Activated CD8-positive, alpha-beta memory T cell treated with anti-CD3 and anti-CD28 coated beads for 36 hours (primary cell): ENCODE measurements around the gene KLHL7. TPM values are rescaled to one million over a fixed set of nuclear protein-coding genes. Genes with fewer than 3 reads are reported as not detected.
"Not testable (repeated sequence)": the region's sequence is repeated elsewhere in the genome, so short reads cannot be mapped to it uniquely, and the experiment has no call there.

Experiments used
- CTCF ChIA-PET: fragments of 350-600 bp; sonication (Branson Sonifier 250); formaldehyde crosslinking; loops from one replicate; lab custom pipeline; 2021; ENCODE audit warnings: antibody characterized with exemption; lab: Charles Lee
- POLR2A ChIA-PET: fragments of 350-600 bp; sonication (Branson Sonifier 250); formaldehyde crosslinking; loops from one replicate; lab custom pipeline; 2021; ENCODE audit warnings: antibody characterized with exemption; lab: Charles Lee
- total RNA-seq, 2 experiments: library from RNA; stranded (reverse); gene quantifications; one replicate each; pipeline ENCODE4 v1.2.3, GENCODE V29; 2021

KLHL7 gene
- total RNA-seq, 2 experiments from 2014 or later, result 19.3 to 19.5 TPM

GRCh38 chr7:23106057-23106822, 655 bp downstream of the KLHL7 start:
- ChIA-PET CTCF (interaction anchor here (0.6 to 1.4 kb wide), 7 partner anchors 10 to 283 kb away, joined by 3 to 7 read pairs (median 3); partner anchors contain the start of gene TOMM7), POLR2A (interaction anchor here (0.5 to 2.1 kb wide), 2 partner anchors 76 to 232 kb away, joined by 6 to 16 read pairs; partner anchors contain the start of gene NUP42)

GRCh38 chr7:23106823-23107663, 1.5 kb downstream of the KLHL7 start:
- CTCF ChIA-PET, result interaction anchor here (0.7 to 1.2 kb wide), 4 partner anchors 9 to 71 kb away, joined by 3 to 5 read pairs (median 4); no protein-coding TSS in a partner anchor
- POLR2A ChIA-PET, result interaction anchor here (2.1 kb wide), 1 partner anchor 75 kb away, joined by 16 read pairs; the partner anchor contains the start of gene NUP42

GRCh38 chr7:23107781-23108180, 2.2 kb downstream of the KLHL7 start:
- POLR2A ChIA-PET, result no interaction called here
- CTCF ChIA-PET, result no interaction called here

- ChIA-PET CTCF (no interaction called here), POLR2A (no interaction called here)
Observed at GRCh38 chr7:23108995-23109394, 3.4 kb downstream of the KLHL7 start.

GRCh38 chr7:23109470-23109869, 3.9 kb downstream of the KLHL7 start:
- ChIA-PET POLR2A (no interaction called here), CTCF (no interaction called here)

- CTCF ChIA-PET, result interaction anchor here (0.6 to 1.5 kb wide), 2 partner anchors 28 to 29 kb away, joined by 3 to 6 read pairs; no protein-coding TSS in a partner anchor
Observed at GRCh38 chr7:23114896-23115295, 9.3 kb downstream of the KLHL7 start.

GRCh38 chr7:23115991-23116390, 10.4 kb downstream of the KLHL7 start:
- POLR2A ChIA-PET, result no interaction called here
- CTCF ChIA-PET, result interaction anchor here (1.2 to 1.5 kb wide), 2 partner anchors 9 to 30 kb away, joined by 4 to 6 read pairs; no protein-coding TSS in a partner anchor

More at GRCh38 chr7:23114896-23115295, 9.3 kb downstream of the KLHL7 start:
- POLR2A ChIA-PET, result interaction anchor here (1.4 kb wide), 1 partner anchor 10 kb away, joined by 5 read pairs; no protein-coding TSS in a partner anchor

GRCh38 chr7:23117841-23118240, 12.3 kb downstream of the KLHL7 start:
- ChIA-PET CTCF (no interaction called here), POLR2A (no interaction called here)

- ChIA-PET POLR2A (no interaction called here), CTCF (no interaction called here)
Observed at GRCh38 chr7:23120106-23120505, 14.5 kb downstream of the KLHL7 start.

- ChIA-PET CTCF (interaction anchor here (0.6 kb wide), 2 partner anchors 18 to 66 kb away, joined by 3 to 4 read pairs; no protein-coding TSS in a partner anchor), POLR2A (no interaction called here)
Observed at GRCh38 chr7:23121165-23121564, 15.6 kb downstream of the KLHL7 start.

- ChIA-PET CTCF (no interaction called here), POLR2A (no interaction called here)
Observed at GRCh38 chr7:23123007-23123406, 17.4 kb downstream of the KLHL7 start.

GRCh38 chr7:23123465-23123864, 17.9 kb downstream of the KLHL7 start:
- ChIA-PET POLR2A (no interaction called here), CTCF (no interaction called here)

- POLR2A ChIA-PET, result no interaction called here
- CTCF ChIA-PET, result no interaction called here
Observed at GRCh38 chr7:23129036-23129435, 23.5 kb downstream of the KLHL7 start.

- POLR2A ChIA-PET, result not testable (repeated sequence)
Observed at GRCh38 chr7:23131799-23132198, 26.2 kb downstream of the KLHL7 start.

GRCh38 chr7:23133797-23134196, 28.2 kb downstream of the KLHL7 start:
- POLR2A ChIA-PET, result no interaction called here
- CTCF ChIA-PET, result no interaction called here

More at GRCh38 chr7:23131799-23132198, 26.2 kb downstream of the KLHL7 start:
- CTCF ChIA-PET, result not testable (repeated sequence)

GRCh38 chr7:23135755-23136154, 30.2 kb downstream of the KLHL7 start:
- CTCF ChIA-PET, result no interaction called here
- POLR2A ChIA-PET, result no interaction called here

- CTCF ChIA-PET, result no interaction called here
- POLR2A ChIA-PET, result no interaction called here
Observed at GRCh38 chr7:23136216-23136615, 30.6 kb downstream of the KLHL7 start.

GRCh38 chr7:23157679-23158078, 52.1 kb downstream of the KLHL7 start:
- CTCF ChIA-PET, result no interaction called here
- POLR2A ChIA-PET, result no interaction called here

- ChIA-PET CTCF (no interaction called here), POLR2A (no interaction called here)
Observed at GRCh38 chr7:23158546-23158945, 53.0 kb downstream of the KLHL7 start.

GRCh38 chr7:23161482-23161881, 55.9 kb downstream of the KLHL7 start:
- CTCF ChIA-PET, result no interaction called here
- POLR2A ChIA-PET, result no interaction called here
